ENCODE data around the gene KCTD2.
"Not testable (repeated sequence)": the region's sequence is repeated elsewhere in the genome, so short reads cannot be mapped to it uniquely, and the experiment has no call there.

The KCTD2 gene

GRCh38 chr17:75051941-75052340 is 4.9 kb downstream of the KCTD2 start:
- DNase-seq (ENCODE audit: low spot score) = no peak

GRCh38 chr17:75059369-75060345 is 12.6 kb downstream of the KCTD2 start:
- peak; percentile 89 for DNase-seq (ENCODE audit: low spot score)

GRCh38 chr17:75060434-75061054 is 13.5 kb downstream of the KCTD2 start:
- DNase-seq (ENCODE audit: low spot score) = no peak

GRCh38 chr17:75061055-75061438 is 14.0 kb downstream of the KCTD2 start:
- DNase-seq (ENCODE audit: low spot score) = no peak

- no peak for DNase-seq (ENCODE audit: low spot score)
Observed at GRCh38 chr17:75061618-75062017, 14.6 kb downstream of the KCTD2 start.

- no peak for DNase-seq (ENCODE audit: low spot score)
Observed at GRCh38 chr17:75063201-75063600, 16.2 kb downstream of the KCTD2 start.

GRCh38 chr17:75063626-75064025 is 16.6 kb downstream of the KCTD2 start:
- no peak for DNase-seq (ENCODE audit: low spot score)

- DNase-seq (ENCODE audit: low spot score) = no peak
Observed at GRCh38 chr17:75064040-75064439, 17.0 kb downstream of the KCTD2 start.

- DNase-seq (ENCODE audit: low spot score) = no peak
Observed at GRCh38 chr17:75064460-75064859, 17.4 kb downstream of the KCTD2 start.

- no peak for DNase-seq (ENCODE audit: low spot score)
Observed at GRCh38 chr17:75064867-75065561, 18.0 kb downstream of the KCTD2 start.

- DNase-seq (ENCODE audit: low spot score) = no peak
Observed at GRCh38 chr17:75065562-75066151, 18.6 kb downstream of the KCTD2 start.

GRCh38 chr17:75067856-75068255 is 20.8 kb downstream of the KCTD2 start:
- DNase-seq (ENCODE audit: low spot score) = no peak

GRCh38 chr17:75068750-75069149 is 21.7 kb downstream of the KCTD2 start:
- DNase-seq (ENCODE audit: low spot score) = no peak

GRCh38 chr17:75069783-75070182 is 22.8 kb downstream of the KCTD2 start:
- no peak for DNase-seq (ENCODE audit: low spot score)

- not testable (repeated sequence) for DNase-seq (ENCODE audit: low spot score)
Observed at GRCh38 chr17:75071478-75072271, 24.6 kb downstream of the KCTD2 start.

- DNase-seq (ENCODE audit: low spot score) = not testable (repeated sequence)
Observed at GRCh38 chr17:75072909-75073308, 25.9 kb downstream of the KCTD2 start.

- DNase-seq (ENCODE audit: low spot score) = no peak
Observed at GRCh38 chr17:75073618-75074047, 26.6 kb downstream of the KCTD2 start.

GRCh38 chr17:75074532-75074931 is 27.5 kb downstream of the KCTD2 start:
- no peak for DNase-seq (ENCODE audit: low spot score)

GRCh38 chr17:75075597-75076336 is 28.7 kb downstream of the KCTD2 start:
- DNase-seq (ENCODE audit: low spot score) = no peak

- DNase-seq (ENCODE audit: low spot score) = no peak
Observed at GRCh38 chr17:75077072-75077495, 30.1 kb downstream of the KCTD2 start.

Data from Ammon's horn (tissue), 1 donor.